Endothelial cell of umbilical vein (primary cell): Measurements from ENCODE around the gene ROBO2. TPM values are rescaled to one million over a fixed set of nuclear protein-coding genes. Genes with fewer than 3 reads are reported as not detected.

ENCODE experiments used
- BruUV-seq: library from RNA; stranded (reverse); fragments of 400-500 nt; replicated peaks from 2 replicates; lab custom pipeline; 2021; lab: Mats Ljungman, UMichigan
- CTCF ChIA-PET: fragments of 300-600, 350-600 bp; sonication (Branson Sonifier 250); formaldehyde crosslinking; loops from one replicate; lab custom pipeline; 2021; ENCODE audit warnings: antibody characterized with exemption, inconsistent platforms; lab: Charles Lee
- POLR2A ChIA-PET: fragments of 300-600, 350-600 bp; sonication (Branson Sonifier 250); formaldehyde crosslinking; loops from one replicate; lab custom pipeline; 2021; ENCODE audit warnings: antibody characterized with exemption, inconsistent platforms; lab: Charles Lee
- DNase-seq: peaks from one replicate; pipeline ENCODE4 v3.0.0-alpha.2; 2011; ENCODE audit warnings: low read depth, low spot score
- FAIRE-seq: peaks from 2 replicates; lab custom pipeline; 2011; peaks lifted over from hg19 to GRCh38; lab: Jason Lieb, UNC
- H2AFZ ChIP-seq: 2 replicates; pipeline ENCODE4 v1.6.0; 2012; ENCODE audit warnings: low read depth, low read length, control low read depth, inconsistent platforms
- H3K27ac ChIP-seq: 2 replicates; pipeline ENCODE4 v1.5.1; 2011; ENCODE audit warnings: low read depth, mild to moderate bottlenecking, control low read depth, low read length, moderate library complexity; ENCODE audit not compliant: insufficient read depth
- H3K27me3 ChIP-seq, 2 experiments: 2 replicates each; pipeline versions ENCODE4 v1.6.0 to v1.6.1; 2011; ENCODE audit warnings: low read length in 2 of 2, mixed read lengths in 1 of 2; ENCODE audit not compliant: control insufficient read depth in 2 of 2, insufficient read depth in 2 of 2
- H3K36me3 ChIP-seq, 2 experiments: 2 replicates in 1 of 2; 3 replicates in 1 of 2; pipeline ENCODE4 v1.5.1; 2011; ENCODE audit warnings: low read length in 2 of 2, mild to moderate bottlenecking in 1 of 2, moderate library complexity in 1 of 2; ENCODE audit not compliant: control insufficient read depth in 2 of 2, insufficient read depth in 2 of 2; ENCODE audit errors: extremely low read depth in 1 of 2
- H3K4me1 ChIP-seq: 3 replicates; pipeline ENCODE4 v1.5.1; 2011; ENCODE audit warnings: mild to moderate bottlenecking, low read length; ENCODE audit not compliant: control insufficient read depth, insufficient read depth; ENCODE audit errors: extremely low read depth
- H3K4me2 ChIP-seq: 2 replicates; pipeline ENCODE4 v1.6.1; 2011; ENCODE audit warnings: low read length, control low read depth, mixed read lengths; ENCODE audit not compliant: insufficient read depth
- H3K4me3 ChIP-seq, 3 experiments: fragments of 200-600 bp in 1 of 3; sonication (generic), shearing (Covaris generic) in 1 of 3; replicated peaks in 1 of 3; 2 replicates each; pipeline ENCODE4 v1.5.1; 2011 to 2016; ENCODE audit warnings: control low read depth in 3 of 3, low read length in 3 of 3, mild to moderate bottlenecking in 2 of 3, inconsistent platforms in 1 of 3, low read depth in 1 of 3, moderate library complexity in 1 of 3; ENCODE audit not compliant: insufficient read depth in 1 of 3
- H3K79me2 ChIP-seq: 2 replicates; pipeline ENCODE4 v1.6.0; 2012; ENCODE audit warnings: low read length, inconsistent platforms; ENCODE audit not compliant: control insufficient read depth, insufficient read depth
- H3K9ac ChIP-seq: replicated peaks from 2 replicates; pipeline ENCODE3; 2011; ENCODE audit warnings: low read length, control low read depth; ENCODE audit not compliant: insufficient read depth; ENCODE audit errors: extremely low read depth
- H3K9me1 ChIP-seq: replicated peaks from 3 replicates; pipeline ENCODE4 v1.6.0; 2011; ENCODE audit warnings: mild to moderate bottlenecking, low read length; ENCODE audit not compliant: control insufficient read depth, insufficient read depth; ENCODE audit errors: extremely low read depth
- H3K9me3 ChIP-seq: replicated peaks from 2 replicates; pipeline ENCODE4 v1.5.1; 2012; ENCODE audit warnings: low read length, inconsistent platforms; ENCODE audit not compliant: control insufficient read depth, insufficient read depth
- H4K20me1 ChIP-seq: replicated peaks from 2 replicates; pipeline ENCODE3; 2011; ENCODE audit warnings: mild to moderate bottlenecking, low read length; ENCODE audit not compliant: control insufficient read depth, insufficient read depth; ENCODE audit errors: extremely low read depth
- EZH2 ChIP-seq: IDR thresholded peaks from 2 replicates; pipeline ENCODE4 v1.6.1; 2012; ENCODE audit warnings: borderline replicate concordance, low read depth, mild to moderate bottlenecking, moderate library complexity, low read length, inconsistent platforms; ENCODE audit not compliant: severe bottlenecking
- FOS ChIP-seq: IDR thresholded peaks from 2 replicates; pipeline ENCODE4 v1.6.1; 2011; ENCODE audit warnings: mild to moderate bottlenecking, low read length, moderate library complexity, borderline replicate concordance; ENCODE audit not compliant: insufficient read depth
- GATA2 ChIP-seq: IDR thresholded peaks from 2 replicates; pipeline ENCODE4 v1.7.0; 2011; ENCODE audit warnings: low read depth, mild to moderate bottlenecking, moderate library complexity, mixed read lengths, low read length; ENCODE audit not compliant: insufficient read length, insufficient read depth
- JUN ChIP-seq: IDR thresholded peaks from 2 replicates; pipeline ENCODE4 v1.6.1; 2011; ENCODE audit warnings: borderline replicate concordance, low read depth; ENCODE audit not compliant: insufficient read length, insufficient read depth
- MYC ChIP-seq: IDR thresholded peaks from one replicate; pipeline ENCODE4 v1.6.1; 2011; ENCODE audit warnings: mild to moderate bottlenecking, low read depth, low read length
- POLR2A ChIP-seq: IDR thresholded peaks from 2 replicates; pipeline ENCODE4 v1.6.1; 2012; ENCODE audit warnings: low read depth, mild to moderate bottlenecking, control low read depth, low read length
- POLR2AphosphoS5 ChIP-seq: IDR thresholded peaks from 2 replicates; pipeline ENCODE4 v1.6.1; 2012; ENCODE audit warnings: low read depth, mild to moderate bottlenecking, control low read depth, low read length, moderate library complexity; ENCODE audit not compliant: insufficient read depth
- dilution Hi-C: fragments of 300-500 bp; cut with MboI; formaldehyde crosslinking; loops from one replicate; pipeline ENCODE4 v1.15.0; 2019; ENCODE audit warnings: low sequenced_read_pairs; ENCODE audit not compliant: extremely low pct_ligation_motif_present
- intact Hi-C: fragments of 100-400 bp; cut with micrococcal nuclease; formaldehyde crosslinking; loops from one replicate; pipeline ENCODE4 v1.10.0; 2022
- polyA plus RNA-seq, 4 experiments: library from polyadenylated mRNA; depleted of rRNA in 3 of 4; stranded (reverse) in 3 of 4; unstranded in 1 of 4; fragments of >200 nt; gene quantifications; 2 replicates each; pipeline versions ENCODE4 v1.2.1 to v1.2.3, GENCODE V29; 2011 to 2012; ENCODE audit warnings: missing spikeins in 1 of 4
- total RNA-seq: library from RNA; stranded (reverse); gene quantifications from 2 replicates; pipeline ENCODE4 v1.2.3, GENCODE V29; 2021
- TF ChIP-seq, protein P1 (sequence below): IDR thresholded peaks from 2 replicates; pipeline ENCODE4 v1.6.1; 2011; ENCODE audit not compliant: insufficient read depth, insufficient read length
- TF ChIP-seq, protein P2 (sequence below), 2 donors: IDR thresholded peaks; 1 replicate in 1 of 2; 2 replicates in 1 of 2; pipeline ENCODE4 v1.5.1; 2011; ENCODE audit warnings: low read length in 2 of 2, mild to moderate bottlenecking in 2 of 2, moderate library complexity in 2 of 2, control low read depth in 1 of 2, inconsistent platforms in 1 of 2, low read depth in 1 of 2; ENCODE audit not compliant: insufficient read depth in 1 of 2; ENCODE audit errors: extremely low read depth in 1 of 2

ROBO2 gene
- total and polyA plus RNA-seq, 2 donors (not counting 3 experiments of a cell fraction or from before 2014, with no cell fraction given): not detected

DNA sequence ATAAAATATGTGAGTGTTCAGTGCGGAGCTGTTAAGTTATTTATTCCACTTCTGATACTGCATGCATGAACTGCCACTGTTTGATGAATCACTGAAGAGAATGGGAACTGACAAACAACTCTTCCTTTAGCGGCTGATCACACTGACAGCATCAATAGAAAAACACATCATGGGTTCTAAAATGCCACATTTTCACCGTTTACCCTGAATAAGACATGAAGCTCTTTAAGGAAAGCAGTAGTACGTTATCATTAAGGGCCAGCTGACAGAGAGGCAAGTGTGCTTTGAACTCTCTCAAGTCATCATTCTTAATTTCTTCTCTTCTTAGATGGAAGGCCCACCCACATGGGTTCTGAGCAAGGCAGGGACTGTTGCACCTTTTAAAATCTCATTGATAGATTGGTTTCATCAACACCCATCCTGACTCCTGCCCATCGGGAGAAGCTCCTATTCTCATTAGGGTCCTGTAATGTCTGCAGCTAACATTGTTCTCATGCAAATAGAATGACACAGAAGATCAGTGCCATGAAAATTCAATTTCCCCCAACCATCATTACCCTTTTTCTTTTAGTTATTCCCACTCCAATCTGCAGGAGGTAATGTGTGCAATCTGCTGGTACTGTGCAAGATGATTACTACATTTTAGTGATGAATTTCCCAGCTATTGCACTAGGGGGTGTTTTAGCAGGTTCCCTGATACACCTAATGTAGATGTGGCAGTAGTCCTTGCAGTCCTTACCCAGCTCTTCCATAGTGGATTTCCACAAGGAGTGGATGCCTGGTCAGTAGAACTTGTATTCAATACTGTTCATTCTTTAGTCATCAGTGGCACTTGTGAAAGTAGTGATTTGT, 119.1 kb downstream of the ROBO2 start:
- Histone ChIP-seq H3K9ac (no peak overlapping the region), H3K9me1 (no peaks in the 10 kb centered on the region), H3K9me3 (no peaks in the 10 kb centered on the region), H3K79me2 (no peaks in the 10 kb centered on the region), H3K4me1 (no peaks in the 10 kb centered on the region), H3K36me3 (no peaks in the 10 kb centered on the region), H4K20me1 (no peaks in the 10 kb centered on the region), H3K27me3 (no peaks in the 10 kb centered on the region), H2AFZ (no peak overlapping the region), H3K4me3 (no peak overlapping the region), H3K27ac (no peak overlapping the region), H3K4me2 (no peak overlapping the region)
- dilution Hi-C loops: no loop called here
- intact Hi-C loops: no loop called here
- POLR2A ChIA-PET: no interaction called here
- TF ChIP-seq FOS: no peak
- no peak for TF ChIP-seq GATA2
- no peak for TF ChIP-seq POLR2AphosphoS5
- FAIRE-seq (no peak), DNase-seq (no peak)
- CTCF ChIA-PET: no interaction called here
- BruUV-seq: no TSS peak

DNA sequence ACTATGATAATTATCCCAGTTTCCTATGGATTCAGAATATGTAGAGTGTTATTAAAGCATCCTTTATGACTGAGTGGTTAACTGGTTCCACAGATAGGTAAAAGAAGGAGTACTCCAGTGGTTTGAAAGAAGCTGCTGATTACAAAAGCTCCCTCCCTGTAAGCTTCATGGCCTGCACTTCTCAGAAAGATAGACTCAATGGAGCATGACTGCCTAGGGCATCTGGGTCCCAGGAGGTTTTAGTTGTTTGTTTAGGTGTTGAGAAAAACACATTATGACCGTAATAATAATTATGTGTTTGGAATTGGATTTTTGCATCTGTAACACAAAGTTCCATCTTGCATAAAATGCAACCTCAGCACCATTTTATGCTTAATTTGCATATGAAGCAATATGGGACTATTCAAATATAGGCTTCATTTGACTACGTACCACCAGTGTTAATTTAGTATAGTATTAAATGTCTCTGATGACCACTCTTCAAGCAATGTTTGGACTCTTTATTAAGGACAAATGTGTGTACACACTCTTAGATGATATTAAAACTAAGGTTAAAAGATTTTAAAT, 121.1 kb downstream of the ROBO2 start:
- CTCF ChIA-PET: no interaction called here
- no peak overlapping the region for H3K4me2 ChIP-seq
- H3K9ac ChIP-seq: no peak overlapping the region
- POLR2A ChIA-PET: no interaction called here
- no TSS peak for BruUV-seq
- no peak overlapping the region for H3K27ac ChIP-seq
- TF ChIP-seq JUN: no peak
- TF ChIP-seq, protein P1, sequence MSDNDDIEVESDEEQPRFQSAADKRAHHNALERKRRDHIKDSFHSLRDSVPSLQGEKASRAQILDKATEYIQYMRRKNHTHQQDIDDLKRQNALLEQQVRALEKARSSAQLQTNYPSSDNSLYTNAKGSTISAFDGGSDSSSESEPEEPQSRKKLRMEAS: no peak
- no peak for TF ChIP-seq POLR2A
- no peak for TF ChIP-seq MYC
- TF ChIP-seq GATA2: no peak
- TF ChIP-seq POLR2AphosphoS5: no peak
- TF ChIP-seq, protein P2, sequence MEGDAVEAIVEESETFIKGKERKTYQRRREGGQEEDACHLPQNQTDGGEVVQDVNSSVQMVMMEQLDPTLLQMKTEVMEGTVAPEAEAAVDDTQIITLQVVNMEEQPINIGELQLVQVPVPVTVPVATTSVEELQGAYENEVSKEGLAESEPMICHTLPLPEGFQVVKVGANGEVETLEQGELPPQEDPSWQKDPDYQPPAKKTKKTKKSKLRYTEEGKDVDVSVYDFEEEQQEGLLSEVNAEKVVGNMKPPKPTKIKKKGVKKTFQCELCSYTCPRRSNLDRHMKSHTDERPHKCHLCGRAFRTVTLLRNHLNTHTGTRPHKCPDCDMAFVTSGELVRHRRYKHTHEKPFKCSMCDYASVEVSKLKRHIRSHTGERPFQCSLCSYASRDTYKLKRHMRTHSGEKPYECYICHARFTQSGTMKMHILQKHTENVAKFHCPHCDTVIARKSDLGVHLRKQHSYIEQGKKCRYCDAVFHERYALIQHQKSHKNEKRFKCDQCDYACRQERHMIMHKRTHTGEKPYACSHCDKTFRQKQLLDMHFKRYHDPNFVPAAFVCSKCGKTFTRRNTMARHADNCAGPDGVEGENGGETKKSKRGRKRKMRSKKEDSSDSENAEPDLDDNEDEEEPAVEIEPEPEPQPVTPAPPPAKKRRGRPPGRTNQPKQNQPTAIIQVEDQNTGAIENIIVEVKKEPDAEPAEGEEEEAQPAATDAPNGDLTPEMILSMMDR (IDR thresholded peaks at IDR 0.05; ENCODE audit: extremely low read depth in 1 of 2, insufficient read depth in 1 of 2, low read depth in 1 of 2, low read length in 2 of 2): no peak
- TF ChIP-seq FOS: no peak
- no peak for TF ChIP-seq EZH2
- FAIRE-seq (no peak), DNase-seq (no peak)
- no peaks in the 10 kb centered on the region for H4K20me1 ChIP-seq
- no peak overlapping the region for H2AFZ ChIP-seq
- H3K27me3 ChIP-seq: no peaks in the 10 kb centered on the region
- H3K4me1 ChIP-seq: no peaks in the 10 kb centered on the region
- H3K79me2 ChIP-seq: no peaks in the 10 kb centered on the region
- dilution Hi-C loops: no loop called here
- H3K9me3 ChIP-seq: no peaks in the 10 kb centered on the region
- H3K36me3 ChIP-seq: no peaks in the 10 kb centered on the region
- intact Hi-C loops: no loop called here
- H3K4me3 ChIP-seq: no peak overlapping the region
- no peaks in the 10 kb centered on the region for H3K9me1 ChIP-seq
